Measurements from ENCODE around the gene DHDDS. TPM values are rescaled to one million over a fixed set of nuclear protein-coding genes. Genes with fewer than 3 reads are reported as not detected.

The DHDDS gene
- polyA plus RNA-seq, 1 donor from 2014 or later: 23.7 TPM

DNA sequence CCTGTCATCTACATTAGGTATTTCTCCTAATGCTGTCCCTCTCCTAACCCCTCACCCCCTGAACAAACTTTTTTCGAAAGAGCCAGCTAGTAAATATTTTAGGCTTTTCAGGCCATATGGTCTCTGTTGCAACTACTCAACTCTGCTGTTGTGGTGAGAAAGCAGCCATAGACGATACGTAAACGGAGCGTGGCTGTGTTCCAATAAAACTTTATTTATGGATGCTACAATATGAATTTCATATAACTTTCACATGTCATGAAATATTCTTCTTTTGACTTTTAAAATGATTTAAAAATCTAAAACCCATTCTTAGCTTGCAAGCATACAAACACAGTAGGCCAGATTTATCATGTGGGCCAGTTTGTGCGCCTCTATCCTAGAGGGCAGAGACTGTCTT is 86.2 kb downstream of the DHDDS start:
- Mint-ChIP-seq H3K27me3 (peaks cover 3% of the 10 kb centered on the region), H3K27ac (no peak overlapping the region)

DNA sequence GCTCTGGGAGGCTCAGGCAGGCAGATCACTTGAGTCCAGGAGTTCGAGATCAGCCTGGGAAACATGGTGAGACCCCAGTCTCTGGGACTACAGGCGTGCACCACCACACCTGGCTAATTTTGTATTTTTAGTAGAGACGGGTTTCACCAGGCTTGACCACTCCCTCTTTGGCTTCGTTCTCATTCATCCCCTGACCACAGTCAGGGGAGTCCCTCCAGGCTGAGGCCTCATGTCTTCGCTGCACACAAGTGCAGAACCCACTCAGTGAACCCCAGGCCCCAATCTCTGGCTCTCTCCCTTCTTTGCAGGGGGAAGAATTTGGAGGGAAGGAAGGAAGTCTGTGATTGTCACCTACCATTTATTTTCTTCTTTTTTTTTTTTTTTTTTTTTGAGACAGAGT is 88.2 kb downstream of the DHDDS start:
- no peak overlapping the region for H3K4me3 Mint-ChIP-seq
- no peaks in the 10 kb centered on the region for H3K36me3 Mint-ChIP-seq
- peaks cover 9% of the 10 kb centered on the region for H3K27me3 Mint-ChIP-seq
- H3K4me1 Mint-ChIP-seq: peaks cover 0 to 1% (median 0%) of the 10 kb centered on the region in 3 donors
- no peaks in the 10 kb centered on the region for H3K9me3 Mint-ChIP-seq
- H3K27ac Mint-ChIP-seq: no peak overlapping the region

More for the DNA sequence above, 86.2 kb downstream of the DHDDS start:
- no peak overlapping the region for H3K4me3 Mint-ChIP-seq
- H3K4me1 Mint-ChIP-seq: no peaks in the 10 kb centered on the region
- H3K9me3 Mint-ChIP-seq: no peaks in the 10 kb centered on the region
- H3K36me3 Mint-ChIP-seq: no peaks in the 10 kb centered on the region

Other genes with a start within 250 kb of the DHDDS start
- gene CATSPER4, start 241.7 kb upstream of the DHDDS start, polyA plus RNA-seq: not detected
- gene CEP85, start 198.1 kb upstream of the DHDDS start, polyA plus RNA-seq: 6.6 TPM
- 1,152 TPM for gene SH3BGRL3, start 152.2 kb upstream of the DHDDS start, polyA plus RNA-seq
- 11.2 TPM for gene UBXN11, start 125.7 kb upstream of the DHDDS start, polyA plus RNA-seq
- gene CD52, start 114.4 kb upstream of the DHDDS start, polyA plus RNA-seq: 10,525 TPM
- gene CRYBG2, start 78.2 kb upstream of the DHDDS start, polyA plus RNA-seq: 3.1 TPM
- gene ZNF683, start 59.6 kb upstream of the DHDDS start, polyA plus RNA-seq: 8.8 TPM
- gene LIN28A, start 21.5 kb upstream of the DHDDS start, polyA plus RNA-seq: not detected
- gene HMGN2, start 40.1 kb downstream of the DHDDS start, polyA plus RNA-seq: 748 TPM
- gene RPS6KA1, start 97.4 kb downstream of the DHDDS start, polyA plus RNA-seq: 152 TPM

All from IgD-negative memory B cell (primary cell).